GM18951 (cell line): ENCODE results near the gene CACNA1C.

ENCODE experiments used
- POLR2A ChIP-seq: IDR thresholded peaks from 4 replicates; pipeline ENCODE4 v1.6.1; 2011; ENCODE audit warnings: mild to moderate bottlenecking; ENCODE audit not compliant: insufficient read length, insufficient read depth; ENCODE audit errors: extremely low read depth
- in situ Hi-C: fragments of 300-500 bp; cut with MboI; formaldehyde crosslinking; loops from one replicate; pipeline ENCODE4 v1.12.0; 2022; ENCODE audit warnings: low sequenced_read_pairs, mixed read lengths, inconsistent platforms; ENCODE audit not compliant: unreplicated experiment

CACNA1C gene

GRCh38 chr12:2301531-2302461 lies 249.0 kb downstream of the CACNA1C start:
- in situ Hi-C loops: loop anchor here (25.0 kb wide), 1 partner anchor 489 kb away; the partner anchor contains the start of gene LRTM2
- no peak for TF ChIP-seq POLR2A

- in situ Hi-C loops: loop anchor here (25.0 kb wide), 1 partner anchor 491 kb away; the partner anchor contains the start of gene LRTM2
These were observed 250.2 kb downstream of the CACNA1C start for GRCh38 chr12:2302711-2303580.

GRCh38 chr12:2304223-2304622 lies 251.4 kb downstream of the CACNA1C start:
- TF ChIP-seq POLR2A: no peak
- in situ Hi-C loops: loop anchor here (25.0 kb wide), 1 partner anchor 492 kb away; the partner anchor contains the start of gene LRTM2

More at GRCh38 chr12:2302711-2303580, 250.2 kb downstream of the CACNA1C start:
- TF ChIP-seq POLR2A: no peak

GRCh38 chr12:2306012-2306411 lies 253.2 kb downstream of the CACNA1C start:
- in situ Hi-C loops: loop anchor here (25.0 kb wide), 1 partner anchor 494 kb away; the partner anchor contains the start of gene LRTM2
- no peak for TF ChIP-seq POLR2A

- in situ Hi-C loops: loop anchor here (25.0 kb wide), 1 partner anchor 494 kb away; the partner anchor contains the start of gene LRTM2
- TF ChIP-seq POLR2A: no peak
These were observed 253.9 kb downstream of the CACNA1C start for GRCh38 chr12:2306735-2307134.

GRCh38 chr12:2307550-2307949 lies 254.8 kb downstream of the CACNA1C start:
- TF ChIP-seq POLR2A: no peak
- in situ Hi-C loops: loop anchor here (25.0 kb wide), 1 partner anchor 495 kb away; the partner anchor contains the start of gene LRTM2

GRCh38 chr12:2309647-2310046 lies 256.9 kb downstream of the CACNA1C start:
- no peak for TF ChIP-seq POLR2A
- in situ Hi-C loops: loop anchor here (25.0 kb wide), 1 partner anchor 497 kb away; the partner anchor contains the start of gene LRTM2

GRCh38 chr12:2311020-2311778 lies 258.4 kb downstream of the CACNA1C start:
- TF ChIP-seq POLR2A: no peak
- in situ Hi-C loops: loop anchor here (25.0 kb wide), 1 partner anchor 499 kb away; the partner anchor contains the start of gene LRTM2

- in situ Hi-C loops: loop anchor here (25.0 kb wide), 1 partner anchor 500 kb away; the partner anchor contains the start of gene LRTM2
- no peak for TF ChIP-seq POLR2A
These were observed 259.4 kb downstream of the CACNA1C start for GRCh38 chr12:2312175-2312574.

GRCh38 chr12:2312770-2313169 lies 260.0 kb downstream of the CACNA1C start:
- TF ChIP-seq POLR2A: no peak
- in situ Hi-C loops: loop anchor here (25.0 kb wide), 1 partner anchor 500 kb away; the partner anchor contains the start of gene LRTM2

- no peak for TF ChIP-seq POLR2A
- in situ Hi-C loops: loop anchor here (25.0 kb wide), 1 partner anchor 502 kb away; the partner anchor contains the start of gene LRTM2
These were observed 261.7 kb downstream of the CACNA1C start for GRCh38 chr12:2314492-2314891.

- no peak for TF ChIP-seq POLR2A
- in situ Hi-C loops: loop anchor here (25.0 kb wide), 1 partner anchor 505 kb away; the partner anchor contains the start of gene LRTM2
These were observed 265.0 kb downstream of the CACNA1C start for GRCh38 chr12:2317772-2318171.
